HL-60 (cell line): ENCODE data around the gene IL17A. TPM values are rescaled to one million over a fixed set of nuclear protein-coding genes. Genes with fewer than 3 reads are reported as not detected.

Experiments used
- DNase-seq, 2 experiments: peaks; one replicate each; pipeline ENCODE4 v3.0.0-alpha.2; 2010 to 2020; ENCODE audit warnings: low read depth in 1 of 2, low spot score in 1 of 2
- H3K27ac ChIP-seq: fragments of 250-450 bp; sonication (Bioruptor Pico); replicated peaks from 2 replicates; pipeline ENCODE4 v1.5.1; 2020; ENCODE audit warnings: mild to moderate bottlenecking, moderate library complexity
- H3K27me3 ChIP-seq: fragments of 250-450 bp; sonication (Bioruptor Pico); 2 replicates; pipeline ENCODE4 v1.5.1; 2021; ENCODE audit warnings: mild to moderate bottlenecking, moderate library complexity; ENCODE audit not compliant: insufficient read depth, poor library complexity, severe bottlenecking
- H3K4me3 ChIP-seq: replicated peaks from 2 replicates; pipeline ENCODE4 v1.5.1; 2011; ENCODE audit warnings: mild to moderate bottlenecking, control low read depth, low read length; ENCODE audit not compliant: insufficient read depth
- CTCF ChIP-seq: IDR thresholded peaks from one replicate; pipeline ENCODE4 v1.5.1; 2011; ENCODE audit warnings: low read length, control low read depth, inconsistent platforms; ENCODE audit not compliant: insufficient read depth
- GABPA ChIP-seq: IDR thresholded peaks from 2 replicates; pipeline ENCODE4 v1.6.1; 2012; ENCODE audit warnings: low read depth
- POLR2AphosphoS5 ChIP-seq: IDR thresholded peaks from 2 replicates; pipeline ENCODE4 v1.6.1; 2012; ENCODE audit warnings: low read depth
- SPI1 ChIP-seq: IDR thresholded peaks from 2 replicates; pipeline ENCODE4 v1.6.1; 2012; ENCODE audit warnings: low read depth, mild to moderate bottlenecking, borderline replicate concordance
- microRNA-seq: library from miRNA; unstranded; fragments of <30 nt; microRNA quantifications from one replicate; pipeline ENCODE4, GENCODE V29; 2018
- TF ChIP-seq, protein P1 (sequence below): IDR thresholded peaks from 2 replicates; pipeline ENCODE4 v1.6.1; 2012; ENCODE audit warnings: low read depth; ENCODE audit not compliant: insufficient replicate concordance

Gene IL17A

GRCh38 chr6:52233005-52233404, 46.8 kb downstream of the IL17A start:
- Histone ChIP-seq H3K4me3 (no peak overlapping the region), H3K27me3 (no peaks in the 10 kb centered on the region), H3K27ac (no peak overlapping the region)
- TF ChIP-seq, protein P1, sequence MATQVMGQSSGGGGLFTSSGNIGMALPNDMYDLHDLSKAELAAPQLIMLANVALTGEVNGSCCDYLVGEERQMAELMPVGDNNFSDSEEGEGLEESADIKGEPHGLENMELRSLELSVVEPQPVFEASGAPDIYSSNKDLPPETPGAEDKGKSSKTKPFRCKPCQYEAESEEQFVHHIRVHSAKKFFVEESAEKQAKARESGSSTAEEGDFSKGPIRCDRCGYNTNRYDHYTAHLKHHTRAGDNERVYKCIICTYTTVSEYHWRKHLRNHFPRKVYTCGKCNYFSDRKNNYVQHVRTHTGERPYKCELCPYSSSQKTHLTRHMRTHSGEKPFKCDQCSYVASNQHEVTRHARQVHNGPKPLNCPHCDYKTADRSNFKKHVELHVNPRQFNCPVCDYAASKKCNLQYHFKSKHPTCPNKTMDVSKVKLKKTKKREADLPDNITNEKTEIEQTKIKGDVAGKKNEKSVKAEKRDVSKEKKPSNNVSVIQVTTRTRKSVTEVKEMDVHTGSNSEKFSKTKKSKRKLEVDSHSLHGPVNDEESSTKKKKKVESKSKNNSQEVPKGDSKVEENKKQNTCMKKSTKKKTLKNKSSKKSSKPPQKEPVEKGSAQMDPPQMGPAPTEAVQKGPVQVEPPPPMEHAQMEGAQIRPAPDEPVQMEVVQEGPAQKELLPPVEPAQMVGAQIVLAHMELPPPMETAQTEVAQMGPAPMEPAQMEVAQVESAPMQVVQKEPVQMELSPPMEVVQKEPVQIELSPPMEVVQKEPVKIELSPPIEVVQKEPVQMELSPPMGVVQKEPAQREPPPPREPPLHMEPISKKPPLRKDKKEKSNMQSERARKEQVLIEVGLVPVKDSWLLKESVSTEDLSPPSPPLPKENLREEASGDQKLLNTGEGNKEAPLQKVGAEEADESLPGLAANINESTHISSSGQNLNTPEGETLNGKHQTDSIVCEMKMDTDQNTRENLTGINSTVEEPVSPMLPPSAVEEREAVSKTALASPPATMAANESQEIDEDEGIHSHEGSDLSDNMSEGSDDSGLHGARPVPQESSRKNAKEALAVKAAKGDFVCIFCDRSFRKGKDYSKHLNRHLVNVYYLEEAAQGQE, result no peak
- TF ChIP-seq SPI1 (no peak), POLR2AphosphoS5 (no peak), CTCF (no peak), GABPA (no peak)
- no peak for DNase-seq

GRCh38 chr6:52233975-52234823, 48.0 kb downstream of the IL17A start:
- TF ChIP-seq SPI1 (no peak), POLR2AphosphoS5 (no peak), GABPA (no peak), CTCF (no peak)
- TF ChIP-seq, protein P1, result no peak
- DNase-seq, result peak in 1 of 2 experiments; percentile 15
- Histone ChIP-seq H3K27ac (no peak overlapping the region), H3K27me3 (no peaks in the 10 kb centered on the region), H3K4me3 (no peak overlapping the region)

Small RNAs within 50 kb of the gene (microRNA-seq; reads per million reads assigned to microRNA genes)
- gene MIR133B (not detected), gene MIR206 (not detected)
